ENCODE measurements around the gene XYLT1. TPM values are rescaled to one million over a fixed set of nuclear protein-coding genes. Genes with fewer than 3 reads are reported as not detected.

XYLT1 gene
- polyA plus RNA-seq, 2 donors = 3.0 TPM

GRCh38 chr16:17184026-17184425 is 286.7 kb downstream of the XYLT1 start:
- no peak overlapping the region for H3K27ac ChIP-seq (ENCODE audit: low read depth in 2 of 2, low read length in 1 of 2)
- WGBS, 2 donors = 84 to 88% methylated on average over 7 of the region's 7 CpGs
- no peaks in the 10 kb centered on the region for H3K9me3 ChIP-seq (ENCODE audit: control insufficient read depth in 2 of 2, insufficient read depth in 1 of 2, low read depth in 1 of 2, low read length in 1 of 2)
- H3K4me3 ChIP-seq (ENCODE audit: low read depth in 1 of 2, low read length in 2 of 2) = no peak overlapping the region
- no peaks in the 10 kb centered on the region for H3K4me1 ChIP-seq (ENCODE audit: control insufficient read depth in 2 of 2, insufficient read depth in 2 of 2, low read length in 1 of 2)
- no peaks in the 10 kb centered on the region for H3K27me3 ChIP-seq (ENCODE audit: control insufficient read depth in 1 of 2, insufficient read depth in 2 of 2, low read length in 2 of 2)
- H3K36me3 ChIP-seq (ENCODE audit: control insufficient read depth in 2 of 2, insufficient read depth in 2 of 2, low read length in 1 of 2) = peaks cover 2 to 4% of the 10 kb centered on the region in 2 donors

GRCh38 chr16:17177959-17178905 is 292.5 kb downstream of the XYLT1 start:
- H3K4me1 ChIP-seq (ENCODE audit: control insufficient read depth in 2 of 2, insufficient read depth in 2 of 2, low read length in 1 of 2) = peaks cover 0 to 8% of the 10 kb centered on the region in 2 donors
- H3K27me3 ChIP-seq (ENCODE audit: control insufficient read depth in 1 of 2, insufficient read depth in 2 of 2, low read length in 2 of 2) = no peaks in the 10 kb centered on the region
- H3K36me3 ChIP-seq (ENCODE audit: control insufficient read depth in 2 of 2, insufficient read depth in 2 of 2, low read length in 1 of 2) = peaks cover 0 to 2% of the 10 kb centered on the region in 2 donors
- H3K27ac ChIP-seq (ENCODE audit: low read depth in 2 of 2, low read length in 1 of 2) = peak overlapping the region; percentile 7 to 61
- WGBS, 2 donors = 64 to 75% methylated on average over 14 of the region's 14 CpGs
- no peak overlapping the region for H3K4me3 ChIP-seq (ENCODE audit: low read depth in 1 of 2, low read length in 2 of 2)
- no peaks in the 10 kb centered on the region for H3K9me3 ChIP-seq (ENCODE audit: control insufficient read depth in 2 of 2, insufficient read depth in 1 of 2, low read depth in 1 of 2, low read length in 1 of 2)

- Histone ChIP-seq H3K27me3 (ENCODE audit: control insufficient read depth in 1 of 2, insufficient read depth in 2 of 2, low read length in 2 of 2) (no peaks in the 10 kb centered on the region), H3K27ac (ENCODE audit: low read depth in 2 of 2, low read length in 1 of 2) (peak overlapping the region; percentile 7 to 69), H3K4me3 (ENCODE audit: low read depth in 1 of 2, low read length in 2 of 2) (no peak overlapping the region), H3K9me3 (ENCODE audit: control insufficient read depth in 2 of 2, insufficient read depth in 1 of 2, low read depth in 1 of 2, low read length in 1 of 2) (no peaks in the 10 kb centered on the region), H3K4me1 (ENCODE audit: control insufficient read depth in 2 of 2, insufficient read depth in 2 of 2, low read length in 1 of 2) (peaks cover 0 to 8% of the 10 kb centered on the region in 2 donors), H3K36me3 (ENCODE audit: control insufficient read depth in 2 of 2, insufficient read depth in 2 of 2, low read length in 1 of 2) (peaks cover 0 to 2% of the 10 kb centered on the region in 2 donors)
- 55 to 60% methylated on average over 6 of the region's 6 CpGs for WGBS, 2 donors
Measured at GRCh38 chr16:17177242-17177958, 293.4 kb downstream of the XYLT1 start.

GRCh38 chr16:17176199-17176598 is 294.6 kb downstream of the XYLT1 start:
- Histone ChIP-seq H3K9me3 (ENCODE audit: control insufficient read depth in 2 of 2, insufficient read depth in 1 of 2, low read depth in 1 of 2, low read length in 1 of 2) (no peaks in the 10 kb centered on the region), H3K4me3 (ENCODE audit: low read depth in 1 of 2, low read length in 2 of 2) (no peak overlapping the region), H3K27ac (ENCODE audit: low read depth in 2 of 2, low read length in 1 of 2) (peak overlapping the region in 1 of 2 donors; percentile 15), H3K4me1 (ENCODE audit: control insufficient read depth in 2 of 2, insufficient read depth in 2 of 2, low read length in 1 of 2) (peaks cover 0 to 8% of the 10 kb centered on the region in 2 donors), H3K36me3 (ENCODE audit: control insufficient read depth in 2 of 2, insufficient read depth in 2 of 2, low read length in 1 of 2) (peaks cover 0 to 2% of the 10 kb centered on the region in 2 donors), H3K27me3 (ENCODE audit: control insufficient read depth in 1 of 2, insufficient read depth in 2 of 2, low read length in 2 of 2) (no peaks in the 10 kb centered on the region)
- WGBS, 2 donors = 86 to 87% methylated on average over 6 of the region's 6 CpGs

GRCh38 chr16:17173281-17173680 is 297.5 kb downstream of the XYLT1 start:
- no peaks in the 10 kb centered on the region for H3K9me3 ChIP-seq (ENCODE audit: control insufficient read depth in 2 of 2, insufficient read depth in 1 of 2, low read depth in 1 of 2, low read length in 1 of 2)
- H3K4me3 ChIP-seq (ENCODE audit: low read depth in 1 of 2, low read length in 2 of 2) = no peak overlapping the region
- H3K27ac ChIP-seq (ENCODE audit: low read depth in 2 of 2, low read length in 1 of 2) = peak overlapping the region in 1 of 2 donors; percentile 77
- H3K27me3 ChIP-seq (ENCODE audit: control insufficient read depth in 1 of 2, insufficient read depth in 2 of 2, low read length in 2 of 2) = no peaks in the 10 kb centered on the region
- H3K36me3 ChIP-seq (ENCODE audit: control insufficient read depth in 2 of 2, insufficient read depth in 2 of 2, low read length in 1 of 2) = no peaks in the 10 kb centered on the region
- H3K4me1 ChIP-seq (ENCODE audit: control insufficient read depth in 2 of 2, insufficient read depth in 2 of 2, low read length in 1 of 2) = peaks cover 0 to 6% of the 10 kb centered on the region in 2 donors
- WGBS, 2 donors = 50 to 58% methylated on average over 6 of the region's 6 CpGs

- H3K27me3 ChIP-seq (ENCODE audit: control insufficient read depth in 1 of 2, insufficient read depth in 2 of 2, low read length in 2 of 2) = no peaks in the 10 kb centered on the region
- H3K4me3 ChIP-seq (ENCODE audit: low read depth in 1 of 2, low read length in 2 of 2) = no peak overlapping the region
- no peaks in the 10 kb centered on the region for H3K9me3 ChIP-seq (ENCODE audit: control insufficient read depth in 2 of 2, insufficient read depth in 1 of 2, low read depth in 1 of 2, low read length in 1 of 2)
- H3K36me3 ChIP-seq (ENCODE audit: control insufficient read depth in 2 of 2, insufficient read depth in 2 of 2, low read length in 1 of 2) = no peaks in the 10 kb centered on the region
- H3K4me1 ChIP-seq (ENCODE audit: control insufficient read depth in 2 of 2, insufficient read depth in 2 of 2, low read length in 1 of 2) = peaks cover 3 to 4% of the 10 kb centered on the region in 2 donors
- WGBS, 2 donors = 60 to 64% methylated on average over 8 of the region's 8 CpGs
- no peak overlapping the region for H3K27ac ChIP-seq (ENCODE audit: low read depth in 2 of 2, low read length in 1 of 2)
Measured at GRCh38 chr16:17171250-17172143, 299.3 kb downstream of the XYLT1 start.

GRCh38 chr16:17170435-17170834 is 300.3 kb downstream of the XYLT1 start:
- WGBS, 2 donors = 92 to 94% methylated on average over 3 of the region's 3 CpGs
- H3K27me3 ChIP-seq (ENCODE audit: control insufficient read depth in 1 of 2, insufficient read depth in 2 of 2, low read length in 2 of 2) = no peaks in the 10 kb centered on the region
- H3K9me3 ChIP-seq (ENCODE audit: control insufficient read depth in 2 of 2, insufficient read depth in 1 of 2, low read depth in 1 of 2, low read length in 1 of 2) = no peaks in the 10 kb centered on the region
- H3K27ac ChIP-seq (ENCODE audit: low read depth in 2 of 2, low read length in 1 of 2) = no peak overlapping the region
- H3K4me1 ChIP-seq (ENCODE audit: control insufficient read depth in 2 of 2, insufficient read depth in 2 of 2, low read length in 1 of 2) = peaks cover 0 to 3% of the 10 kb centered on the region in 2 donors
- peaks cover 0 to 4% of the 10 kb centered on the region in 2 donors for H3K36me3 ChIP-seq (ENCODE audit: control insufficient read depth in 2 of 2, insufficient read depth in 2 of 2, low read length in 1 of 2)
- H3K4me3 ChIP-seq (ENCODE audit: low read depth in 1 of 2, low read length in 2 of 2) = no peak overlapping the region

GRCh38 chr16:17168181-17168580 is 302.6 kb downstream of the XYLT1 start:
- Histone ChIP-seq H3K4me1 (ENCODE audit: control insufficient read depth in 2 of 2, insufficient read depth in 2 of 2, low read length in 1 of 2) (peaks cover 0 to 3% of the 10 kb centered on the region in 2 donors), H3K36me3 (ENCODE audit: control insufficient read depth in 2 of 2, insufficient read depth in 2 of 2, low read length in 1 of 2) (peaks cover 0 to 4% of the 10 kb centered on the region in 2 donors), H3K27ac (ENCODE audit: low read depth in 2 of 2, low read length in 1 of 2) (no peak overlapping the region), H3K27me3 (ENCODE audit: control insufficient read depth in 1 of 2, insufficient read depth in 2 of 2, low read length in 2 of 2) (no peaks in the 10 kb centered on the region), H3K9me3 (ENCODE audit: control insufficient read depth in 2 of 2, insufficient read depth in 1 of 2, low read depth in 1 of 2, low read length in 1 of 2) (no peaks in the 10 kb centered on the region), H3K4me3 (ENCODE audit: low read depth in 1 of 2, low read length in 2 of 2) (no peak overlapping the region)
- 95 to 97% methylated on average over 5 of the region's 5 CpGs for WGBS, 2 donors

- 86 to 89% methylated on average over 4 of the region's 4 CpGs for WGBS, 2 donors
- H3K9me3 ChIP-seq (ENCODE audit: control insufficient read depth in 2 of 2, insufficient read depth in 1 of 2, low read depth in 1 of 2, low read length in 1 of 2) = no peaks in the 10 kb centered on the region
- H3K27ac ChIP-seq (ENCODE audit: low read depth in 2 of 2, low read length in 1 of 2) = no peak overlapping the region
- peaks cover 0 to 4% of the 10 kb centered on the region in 2 donors for H3K36me3 ChIP-seq (ENCODE audit: control insufficient read depth in 2 of 2, insufficient read depth in 2 of 2, low read length in 1 of 2)
- H3K27me3 ChIP-seq (ENCODE audit: control insufficient read depth in 1 of 2, insufficient read depth in 2 of 2, low read length in 2 of 2) = no peaks in the 10 kb centered on the region
- H3K4me3 ChIP-seq (ENCODE audit: low read depth in 1 of 2, low read length in 2 of 2) = no peak overlapping the region
- peaks cover 0 to 3% of the 10 kb centered on the region in 2 donors for H3K4me1 ChIP-seq (ENCODE audit: control insufficient read depth in 2 of 2, insufficient read depth in 2 of 2, low read length in 1 of 2)
Measured at GRCh38 chr16:17166095-17166494, 304.7 kb downstream of the XYLT1 start.

All from esophagus (tissue), 2 donors.